ENCODE measurements around the gene PRICKLE2.

PRICKLE2 gene

GRCh38 chr3:64046592-64046991 is 178.7 kb downstream of the PRICKLE2 start:
- no peak for DNase-seq (ENCODE audit: low spot score)

DNA sequence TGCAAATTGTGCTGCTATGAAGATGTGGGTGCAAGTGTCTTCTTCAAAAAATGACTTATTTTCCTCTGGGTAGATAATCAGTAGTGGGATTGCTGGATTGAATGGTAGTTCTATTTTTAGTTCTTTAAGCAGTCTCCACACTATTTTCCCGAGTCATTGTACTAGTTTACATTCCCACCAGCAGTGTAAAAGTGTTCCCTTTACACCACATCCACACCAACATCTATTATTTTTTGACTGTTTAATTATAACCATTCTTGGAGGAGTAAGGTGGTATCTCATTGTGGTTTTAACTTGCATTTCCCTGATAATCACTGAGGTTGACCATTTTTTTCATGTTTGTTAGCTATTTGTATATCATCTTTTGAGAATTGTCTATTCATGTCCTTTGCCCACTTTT is 182.3 kb downstream of the PRICKLE2 start:
- DNase-seq (ENCODE audit: low spot score) = no peak
